ENCODE measurements around the gene RHEB. TPM values are rescaled to one million over a fixed set of nuclear protein-coding genes. Genes with fewer than 3 reads are reported as not detected.

The RHEB gene
- total and polyA plus RNA-seq, 2 donors (not counting 1 experiment from before 2014, with no cell fraction given), result 9.3 to 40.3 TPM

GRCh38 chr7:151456276-151456675 is 63.4 kb downstream of the RHEB start:
- H3K4me3 ChIP-seq (ENCODE audit: control extremely low read depth in 1 of 5, extremely low read depth in 1 of 5, insufficient read depth in 1 of 5, low read depth in 2 of 5, low read length in 4 of 5), result no peak overlapping the region
- Mint-ChIP-seq H3K4me1 (no peaks in the 10 kb centered on the region), H3K4me3 (no peak overlapping the region), H3K9me3 (ENCODE audit: insufficient read depth) (no peaks in the 10 kb centered on the region), H3K27ac (no peak overlapping the region), H3K27me3 (peaks cover 9% of the 10 kb centered on the region)
- no peak overlapping the region for H2AFZ ChIP-seq (ENCODE audit: insufficient read depth, low read depth, low read length, poor library complexity, severe bottlenecking)
- no peaks in the 10 kb centered on the region for H3K36me3 ChIP-seq (replicated peaks in 1 of 2; ENCODE audit: control extremely low read depth in 1 of 2, control insufficient read depth in 1 of 2, extremely low read depth in 1 of 2, insufficient read depth in 2 of 2, low read length in 1 of 2)
- peaks cover 0 to 18% (median 0%) of the 10 kb centered on the region in 3 donors for H3K9me3 ChIP-seq (ENCODE audit: control extremely low read depth in 1 of 3, control insufficient read depth in 2 of 3, insufficient read depth in 1 of 3, low read length in 2 of 3)
- CTCF ChIA-PET, result interaction anchor here (1.7 kb wide), 1 partner anchor 8 kb away, joined by 7 read pairs; no protein-coding TSS in a partner anchor
- no peak overlapping the region for H3K27ac ChIP-seq (ENCODE audit: low read length in 2 of 2)
- no peak overlapping the region for H3K9ac ChIP-seq (ENCODE audit: low read length)
- POLR2A ChIA-PET, result no interaction called here
- no peaks in the 10 kb centered on the region for H4K20me1 ChIP-seq (ENCODE audit: control insufficient read depth, insufficient read depth, low read length, poor library complexity, severe bottlenecking)
- ATAC-seq (ENCODE audit: low read depth) (no peak), DNase-seq (no peak)
- H3K79me2 ChIP-seq (ENCODE audit: control insufficient read depth, insufficient read depth, low read length), result no peaks in the 10 kb centered on the region
- intact Hi-C loops (cut with micrococcal nuclease), result no loop called here
- no peak for TF ChIP-seq CTCF (IDR thresholded peaks at IDR 0.05)
- no peak for TF ChIP-seq EZH2 (IDR thresholded peaks at IDR 0.05; ENCODE audit: borderline replicate concordance, insufficient read depth, low read depth, low read length, poor library complexity, severe bottlenecking)
- no peaks in the 10 kb centered on the region for H3K4me1 ChIP-seq (ENCODE audit: control insufficient read depth in 2 of 2, insufficient read depth in 2 of 2, low read length in 2 of 2)
- WGBS (ENCODE audit: insufficient coverage), result 95% methylated on average over 4 of the region's 5 CpGs
- H3K4me2 ChIP-seq (replicated peaks; ENCODE audit: low read depth, low read length, poor library complexity, severe bottlenecking), result no peak overlapping the region
- peaks cover 0 to 8% (median 0%) of the 10 kb centered on the region in 4 experiments for H3K27me3 ChIP-seq (replicated peaks in 1 of 4; ENCODE audit: control extremely low read depth in 1 of 4, control insufficient read depth in 3 of 4, insufficient read depth in 4 of 4, low read length in 3 of 4)

- no peak for TF ChIP-seq CTCF (IDR thresholded peaks at IDR 0.05)
- no peak for TF ChIP-seq EZH2 (IDR thresholded peaks at IDR 0.05; ENCODE audit: borderline replicate concordance, insufficient read depth, low read depth, low read length, poor library complexity, severe bottlenecking)
- Histone ChIP-seq H3K4me1 (ENCODE audit: control insufficient read depth in 2 of 2, insufficient read depth in 2 of 2, low read length in 2 of 2) (no peaks in the 10 kb centered on the region), H3K4me3 (ENCODE audit: control extremely low read depth in 1 of 5, extremely low read depth in 1 of 5, insufficient read depth in 1 of 5, low read depth in 2 of 5, low read length in 4 of 5) (no peak overlapping the region), H3K79me2 (ENCODE audit: control insufficient read depth, insufficient read depth, low read length) (no peaks in the 10 kb centered on the region), H2AFZ (ENCODE audit: insufficient read depth, low read depth, low read length, poor library complexity, severe bottlenecking) (no peak overlapping the region), H3K9me3 (ENCODE audit: control extremely low read depth in 1 of 3, control insufficient read depth in 2 of 3, insufficient read depth in 1 of 3, low read length in 2 of 3) (peaks cover 0 to 12% (median 0%) of the 10 kb centered on the region in 3 donors), H3K27me3 (replicated peaks in 1 of 4; ENCODE audit: control extremely low read depth in 1 of 4, control insufficient read depth in 3 of 4, insufficient read depth in 4 of 4, low read length in 3 of 4) (peaks cover 0 to 8% (median 0%) of the 10 kb centered on the region in 4 experiments), H3K36me3 (replicated peaks in 1 of 2; ENCODE audit: control extremely low read depth in 1 of 2, control insufficient read depth in 1 of 2, extremely low read depth in 1 of 2, insufficient read depth in 2 of 2, low read length in 1 of 2) (no peaks in the 10 kb centered on the region), H3K27ac (ENCODE audit: low read length in 2 of 2) (no peak overlapping the region), H3K9ac (ENCODE audit: low read length) (no peak overlapping the region), H4K20me1 (ENCODE audit: control insufficient read depth, insufficient read depth, low read length, poor library complexity, severe bottlenecking) (no peaks in the 10 kb centered on the region), H3K4me2 (replicated peaks; ENCODE audit: low read depth, low read length, poor library complexity, severe bottlenecking) (no peak overlapping the region)
- 72% methylated on average over 4 of the region's 4 CpGs for WGBS (ENCODE audit: insufficient coverage)
- intact Hi-C loops (cut with micrococcal nuclease), result no loop called here
- Mint-ChIP-seq H3K9me3 (ENCODE audit: insufficient read depth) (no peaks in the 10 kb centered on the region), H3K27me3 (peaks cover 14% of the 10 kb centered on the region), H3K4me3 (no peak overlapping the region), H3K27ac (no peak overlapping the region), H3K4me1 (no peaks in the 10 kb centered on the region)
- ChIA-PET CTCF (no interaction called here), POLR2A (no interaction called here)
- no peak for ATAC-seq (ENCODE audit: low read depth)
- DNase-seq, result no peak
Observed at GRCh38 chr7:151455690-151456089, 64.0 kb downstream of the RHEB start.
